GM21528 (cell line): ENCODE data around the gene LAMA3.

Experiments used
- ATAC-seq: cut with Tn5 transposase; IDR thresholded peaks from one replicate; pipeline ENCODE4 v1.9.1; 2021; ENCODE audit warnings: mild to moderate bottlenecking, moderate library complexity; ENCODE audit not compliant: unreplicated experiment, low FRiP score

LAMA3 gene

GRCh38 chr18:23758281-23758680 is 69.0 kb downstream of the LAMA3 start:
- no peak for ATAC-seq

GRCh38 chr18:23761941-23762340 is 72.7 kb downstream of the LAMA3 start:
- ATAC-seq, result no peak

GRCh38 chr18:23763343-23763742 is 74.1 kb downstream of the LAMA3 start:
- no peak for ATAC-seq

GRCh38 chr18:23765931-23766330 is 76.7 kb downstream of the LAMA3 start:
- no peak for ATAC-seq

GRCh38 chr18:23772327-23773024 is 83.2 kb downstream of the LAMA3 start:
- ATAC-seq, result no peak

GRCh38 chr18:23776306-23776705 is 87.1 kb downstream of the LAMA3 start:
- no peak for ATAC-seq

- no peak for ATAC-seq
These were observed 89.6 kb downstream of the LAMA3 start for GRCh38 chr18:23778828-23779227.

DNA sequence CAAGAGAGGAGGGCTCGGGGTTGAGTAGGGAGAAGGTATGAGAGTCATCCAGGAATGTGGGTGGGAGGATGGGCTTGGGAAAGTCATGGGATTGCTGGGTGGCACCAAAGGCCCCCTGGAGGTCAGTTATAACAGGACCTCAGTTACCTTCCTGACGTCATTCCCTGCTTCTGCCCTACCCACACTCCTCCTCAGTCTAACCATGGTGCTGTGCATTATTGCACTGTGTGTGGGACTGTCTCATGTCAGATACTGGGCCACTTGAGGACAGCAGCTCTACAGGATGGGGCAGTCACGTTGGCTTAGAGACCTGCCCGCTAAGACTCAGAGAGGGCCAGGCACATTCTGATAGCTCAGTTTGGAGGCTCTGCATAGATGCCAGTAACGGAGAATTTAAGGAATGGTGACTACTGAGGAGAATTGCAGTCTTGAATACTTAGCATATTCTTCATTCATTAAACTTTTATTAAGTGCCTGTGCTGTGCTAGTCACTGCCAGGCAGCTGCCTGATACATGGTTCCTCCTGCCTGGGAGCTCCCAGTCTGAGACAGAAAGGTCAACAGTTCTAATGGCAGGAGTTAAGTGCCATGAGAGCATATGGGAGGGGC is 90.5 kb downstream of the LAMA3 start:
- ATAC-seq, result no peak

DNA sequence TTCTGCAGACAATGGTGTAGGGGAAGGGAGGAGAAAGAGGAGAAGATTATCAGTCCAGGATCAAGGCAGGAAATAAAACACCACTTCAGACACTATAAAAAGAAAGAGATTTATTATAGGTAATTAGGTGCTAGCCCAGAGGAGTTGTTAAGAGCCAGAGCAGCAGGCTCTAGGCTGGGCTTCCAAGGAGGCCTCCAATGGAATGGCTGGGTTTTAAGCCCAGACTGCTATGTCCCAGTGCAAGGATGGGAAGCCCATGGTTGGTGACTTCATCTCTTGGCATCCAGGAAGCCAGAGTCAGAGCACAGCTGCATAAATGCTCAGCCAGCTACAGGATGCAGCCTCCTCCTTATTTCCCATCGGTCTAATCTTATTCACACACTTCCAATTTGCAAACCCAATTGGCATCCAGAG is 95.6 kb downstream of the LAMA3 start:
- no peak for ATAC-seq

GRCh38 chr18:23793051-23793450 is 103.8 kb downstream of the LAMA3 start:
- no peak for ATAC-seq

- ATAC-seq, result no peak
These were observed 105.0 kb downstream of the LAMA3 start for GRCh38 chr18:23793985-23794867.

DNA sequence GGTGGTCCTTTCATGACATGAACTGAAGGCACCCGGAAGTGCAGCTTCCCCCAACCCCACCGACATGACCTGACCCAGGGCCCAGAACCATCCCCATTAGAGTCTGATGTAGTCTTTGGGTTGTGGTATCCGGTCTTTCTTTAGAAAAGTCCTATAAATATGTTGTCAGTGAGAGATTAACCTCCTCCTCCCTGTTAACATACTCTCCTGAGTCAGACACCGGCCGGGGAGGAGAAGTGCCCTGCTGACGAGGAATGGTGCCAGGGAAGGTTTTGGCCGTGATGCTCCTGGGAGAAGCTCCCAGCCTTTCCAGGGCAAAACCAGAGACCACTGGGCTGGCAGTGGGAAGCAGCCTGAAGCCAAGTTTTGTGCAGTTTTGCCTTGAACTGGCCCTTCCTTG is 109.0 kb downstream of the LAMA3 start:
- ATAC-seq, result no peak

DNA sequence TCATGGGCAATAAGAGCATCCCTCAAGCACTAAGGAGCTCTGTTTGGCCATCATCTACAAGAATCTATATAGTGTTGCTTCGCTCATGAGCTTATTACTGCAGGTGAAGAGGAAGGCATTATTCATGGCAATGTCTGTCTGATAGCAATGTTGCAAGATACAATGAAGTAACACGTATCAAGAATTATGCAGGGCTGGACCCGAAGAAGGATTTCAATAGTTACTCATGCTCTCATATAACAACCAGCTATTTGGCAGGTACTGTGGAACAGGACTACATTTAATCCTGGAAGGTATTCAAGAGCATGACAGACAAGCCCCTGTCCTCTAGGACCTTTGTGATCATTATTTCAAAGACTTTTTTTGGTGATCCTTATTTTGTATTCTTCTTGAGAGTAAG is 109.6 kb downstream of the LAMA3 start:
- ATAC-seq, result no peak

GRCh38 chr18:23799540-23799939 is 110.3 kb downstream of the LAMA3 start:
- ATAC-seq, result no peak

GRCh38 chr18:23800902-23801301 is 111.6 kb downstream of the LAMA3 start:
- no peak for ATAC-seq

GRCh38 chr18:23802817-23803216 is 113.6 kb downstream of the LAMA3 start:
- no peak for ATAC-seq

- ATAC-seq, result no peak
These were observed 114.5 kb downstream of the LAMA3 start for GRCh38 chr18:23803755-23804154.

DNA sequence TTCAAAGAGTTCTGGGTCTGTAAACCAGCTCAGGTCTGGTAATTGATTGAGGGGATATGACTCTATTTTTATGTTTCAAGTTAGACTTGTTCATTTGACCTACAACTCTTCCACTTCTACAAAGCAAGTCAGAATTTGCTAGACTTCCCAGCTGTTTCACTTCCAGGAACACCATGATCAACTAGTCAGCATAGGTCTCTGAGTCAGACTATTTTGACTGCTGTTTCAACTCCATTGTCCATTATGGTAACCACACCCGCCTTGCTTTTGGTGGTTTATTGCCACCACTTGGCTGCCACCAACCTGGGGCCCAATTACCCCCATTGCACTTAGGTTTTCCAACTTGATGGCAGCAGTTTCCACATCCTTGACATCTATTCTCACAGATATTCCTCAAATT is 116.6 kb downstream of the LAMA3 start:
- ATAC-seq, result no peak

DNA sequence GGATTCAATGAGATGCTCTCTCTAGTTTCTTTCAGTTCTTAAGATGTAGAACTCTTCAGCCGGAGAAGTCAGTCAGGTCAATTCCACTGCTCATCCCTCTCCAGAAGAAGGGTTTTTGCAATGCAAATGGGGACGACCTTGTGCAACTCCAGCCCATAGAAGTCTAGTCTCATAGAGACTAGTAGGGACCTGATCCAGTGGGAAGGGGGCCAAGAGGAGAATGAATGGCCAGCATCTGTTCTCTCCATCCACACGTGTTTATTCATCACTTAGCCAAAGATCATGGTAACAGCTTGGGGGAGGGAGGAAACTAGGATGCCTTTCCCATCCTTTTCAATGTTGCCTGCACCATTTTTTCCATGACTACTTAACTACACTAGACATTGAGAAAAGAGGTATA is 120.2 kb downstream of the LAMA3 start:
- ATAC-seq, result no peak

DNA sequence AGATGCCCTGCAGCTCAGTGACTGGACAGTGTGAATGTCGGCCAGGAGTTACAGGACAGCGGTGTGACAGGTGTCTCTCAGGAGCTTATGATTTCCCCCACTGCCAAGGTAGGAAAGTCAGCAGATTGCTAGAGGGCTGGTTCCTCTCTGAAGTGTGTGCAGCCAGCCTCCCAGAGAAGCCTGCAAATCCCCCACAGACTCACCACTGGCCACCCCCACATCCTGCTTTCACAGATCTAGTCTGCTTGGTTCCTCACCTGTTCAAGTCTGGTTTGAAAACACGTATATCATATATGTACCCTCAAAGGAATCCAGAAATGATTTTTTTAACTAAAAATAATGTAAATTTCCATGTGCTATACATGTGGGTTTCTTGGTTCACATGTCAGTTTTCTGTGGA is 121.1 kb downstream of the LAMA3 start:
- ATAC-seq, result no peak

GRCh38 chr18:23811176-23811575 is 121.9 kb downstream of the LAMA3 start:
- no peak for ATAC-seq
